GM13976 (cell line): Measurements from ENCODE around the gene PKIB.
"Not testable (repeated sequence)": the region's sequence is repeated elsewhere in the genome, so short reads cannot be mapped to it uniquely, and the experiment has no call there.

Experiments
- DNase-seq: peaks from one replicate; pipeline ENCODE4 v3.0.0; 2012; ENCODE audit warnings: low spot score
- CTCF ChIP-seq: IDR thresholded peaks from 2 replicates; pipeline ENCODE4 v1.5.1; 2012; ENCODE audit warnings: borderline replicate concordance, mild to moderate bottlenecking; ENCODE audit not compliant: insufficient read depth; ENCODE audit errors: extremely low read depth, missing control alignments, control extremely low read depth
- in situ Hi-C: fragments of 300-500 bp; cut with MboI; formaldehyde crosslinking; loops from one replicate; pipeline ENCODE4 v1.12.0; 2022; ENCODE audit warnings: low sequenced_read_pairs, mixed read lengths, inconsistent platforms; ENCODE audit not compliant: unreplicated experiment

The PKIB gene

GRCh38 chr6:122628714-122629113 is 18.5 kb downstream of the PKIB start:
- no peak for DNase-seq
- TF ChIP-seq CTCF = no peak
- in situ Hi-C loops = no loop called here

GRCh38 chr6:122631571-122632249 is 21.5 kb downstream of the PKIB start:
- no peak for DNase-seq
- in situ Hi-C loops = no loop called here
- no peak for TF ChIP-seq CTCF

GRCh38 chr6:122640366-122640765 is 30.2 kb downstream of the PKIB start:
- TF ChIP-seq CTCF = no peak
- in situ Hi-C loops = no loop called here
- DNase-seq = no peak

DNA sequence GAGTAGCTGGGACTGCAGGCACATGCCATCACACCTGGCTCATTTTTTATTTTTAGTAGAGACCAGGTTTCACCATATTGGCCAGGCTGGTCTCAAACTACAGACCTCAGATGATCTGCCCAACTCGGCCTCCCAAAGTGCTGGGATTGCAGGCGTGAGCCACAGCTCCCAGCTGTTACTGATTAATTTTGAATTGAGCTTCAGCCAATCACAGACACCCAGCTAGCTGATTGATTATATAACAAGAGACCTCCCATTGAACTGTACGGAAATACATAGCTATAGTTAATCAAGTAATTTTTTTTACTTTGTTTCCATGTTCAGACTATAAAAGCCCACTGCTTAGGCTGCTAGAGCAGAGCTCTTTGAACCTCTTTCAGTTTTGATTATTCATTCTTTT is 31.6 kb downstream of the PKIB start:
- no peak for TF ChIP-seq CTCF
- in situ Hi-C loops = no loop called here
- no peak for DNase-seq

GRCh38 chr6:122642604-122643003 is 32.4 kb downstream of the PKIB start:
- DNase-seq, in situ Hi-C loops: not testable (repeated sequence)

DNA sequence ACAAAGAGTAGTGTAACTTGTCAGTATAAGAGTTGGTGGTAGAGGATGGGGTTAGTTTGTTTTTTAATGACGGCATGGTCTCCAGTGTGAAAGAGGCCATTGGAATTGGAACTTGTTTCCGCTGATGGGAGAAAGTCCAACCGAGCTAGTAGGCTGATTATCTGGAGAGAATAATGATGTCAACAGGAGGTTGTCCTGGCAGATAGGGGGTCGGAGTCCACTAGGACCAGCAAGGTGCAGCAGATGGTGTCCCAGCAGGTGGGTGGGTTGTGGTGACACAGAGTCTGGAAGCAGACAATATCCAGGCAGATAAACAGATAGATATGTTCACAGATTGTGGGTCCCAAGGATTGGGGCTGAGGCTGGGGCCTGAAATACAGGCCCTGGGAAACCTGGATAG is 35.1 kb downstream of the PKIB start:
- in situ Hi-C loops = no loop called here
- no peak for DNase-seq
- no peak for TF ChIP-seq CTCF

GRCh38 chr6:122647765-122648164 is 37.6 kb downstream of the PKIB start:
- no peak for TF ChIP-seq CTCF
- no peak for DNase-seq
- in situ Hi-C loops = no loop called here
